ENCODE data around the gene LRBA.

The LRBA gene

DNA sequence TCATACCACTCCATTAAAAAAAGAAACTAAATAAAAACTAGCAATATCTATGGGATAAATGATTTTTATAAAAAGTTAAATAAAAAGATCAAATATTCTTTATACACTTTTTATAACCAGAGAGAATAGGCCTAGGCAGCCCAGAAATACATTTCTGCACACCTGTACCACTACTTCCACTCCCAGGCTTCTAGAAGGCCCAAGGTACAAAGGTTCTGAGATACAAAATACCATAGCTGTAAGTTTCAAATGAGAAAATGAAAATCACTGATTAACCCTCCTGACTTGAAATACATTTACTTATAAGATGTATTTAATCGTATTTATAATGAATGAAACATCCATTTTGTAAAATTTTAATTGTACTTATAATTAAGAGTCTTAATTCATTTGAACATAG is 659.7 kb downstream of the LRBA start:
- H3K4me1 Mint-ChIP-seq (ENCODE audit: low read depth) = no peaks in the 10 kb centered on the region
- no peaks in the 10 kb centered on the region for H3K27me3 Mint-ChIP-seq
- no peaks in the 10 kb centered on the region for H3K9me3 Mint-ChIP-seq (ENCODE audit: low read depth)
- no peak overlapping the region for H3K4me3 Mint-ChIP-seq
- H3K36me3 Mint-ChIP-seq = peaks cover 5% of the 10 kb centered on the region
- no peak overlapping the region for H3K27ac Mint-ChIP-seq

DNA sequence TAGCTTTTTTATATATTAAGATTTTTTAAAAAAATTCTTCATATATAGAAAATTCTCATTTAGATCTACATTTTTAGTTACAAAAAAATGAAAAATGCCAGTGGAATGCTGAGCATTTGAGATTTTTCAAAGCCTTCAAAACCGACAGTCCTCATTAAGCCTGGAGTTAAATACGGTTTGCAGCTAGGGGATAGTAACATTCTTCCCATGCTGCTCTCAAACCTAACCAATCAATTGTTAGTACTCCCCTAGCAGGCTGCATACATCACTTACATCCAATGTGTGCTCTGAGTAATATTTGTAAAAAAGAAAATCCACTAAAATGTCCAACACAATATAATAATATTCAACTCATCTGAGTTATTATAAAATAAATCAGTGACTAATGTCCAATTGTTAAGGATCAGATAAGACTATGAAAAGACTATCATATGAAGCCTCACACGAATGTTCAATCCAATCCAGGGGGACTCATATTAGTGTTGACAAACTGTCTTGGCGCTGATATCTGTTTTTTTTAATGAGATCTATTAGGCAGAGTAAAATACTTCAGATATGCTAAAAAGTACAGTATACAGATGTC is 660.8 kb downstream of the LRBA start:
- Mint-ChIP-seq H3K4me3 (no peak overlapping the region), H3K27ac (no peak overlapping the region), H3K4me1 (ENCODE audit: low read depth) (peaks cover 1% of the 10 kb centered on the region), H3K27me3 (no peaks in the 10 kb centered on the region), H3K9me3 (ENCODE audit: low read depth) (no peaks in the 10 kb centered on the region), H3K36me3 (peaks cover 7% of the 10 kb centered on the region)

DNA sequence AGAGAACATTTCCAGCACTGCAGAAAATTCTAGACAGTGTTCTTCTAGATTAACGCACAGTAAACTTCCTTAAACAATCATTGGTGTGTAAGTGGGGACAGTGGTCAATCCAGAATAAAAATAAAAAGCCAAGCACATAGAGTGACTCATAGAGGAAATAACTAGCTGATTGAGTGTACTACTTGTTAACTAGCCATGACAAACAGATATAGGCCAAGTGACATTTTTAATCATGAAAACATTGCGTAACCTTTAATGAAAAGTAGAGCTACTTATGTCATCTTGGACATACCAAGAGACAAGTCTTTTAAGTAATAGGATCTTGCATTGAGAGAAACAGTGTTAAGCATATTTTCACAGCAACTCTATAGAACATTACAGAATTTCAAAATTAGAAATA is 667.0 kb downstream of the LRBA start:
- Mint-ChIP-seq H3K9me3 (ENCODE audit: low read depth) (no peaks in the 10 kb centered on the region), H3K27me3 (no peaks in the 10 kb centered on the region), H3K4me3 (no peak overlapping the region), H3K4me1 (ENCODE audit: low read depth) (peaks cover 1% of the 10 kb centered on the region), H3K27ac (no peak overlapping the region), H3K36me3 (peaks cover 17% of the 10 kb centered on the region)

DNA sequence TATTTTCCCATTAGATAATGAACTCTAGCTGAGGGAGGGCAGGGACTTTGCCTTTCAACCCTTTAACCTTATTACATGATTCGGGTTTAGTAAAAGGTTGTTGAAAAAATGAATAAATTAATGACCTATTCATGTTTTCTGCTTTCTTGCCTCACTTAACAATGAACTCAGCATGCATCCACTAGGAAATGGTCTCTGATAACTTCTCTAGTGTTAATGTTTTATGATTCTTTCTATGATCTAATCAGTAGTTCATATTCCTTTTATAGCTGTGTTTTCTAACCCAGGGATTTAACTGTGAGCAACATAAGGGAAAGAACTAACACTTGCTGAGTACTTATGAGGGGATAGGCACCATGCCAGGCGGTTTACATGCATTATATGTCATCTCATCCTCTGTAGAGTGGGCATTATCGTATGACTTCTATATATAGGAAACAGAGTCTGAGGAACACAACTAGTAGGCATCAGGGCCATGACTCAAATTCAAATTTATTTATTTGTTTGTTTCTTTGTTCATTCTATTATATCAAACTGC is 669.8 kb downstream of the LRBA start:
- Mint-ChIP-seq H3K27ac (no peak overlapping the region), H3K36me3 (peaks cover 28% of the 10 kb centered on the region), H3K4me1 (ENCODE audit: low read depth) (peaks cover 1% of the 10 kb centered on the region), H3K27me3 (no peaks in the 10 kb centered on the region), H3K4me3 (no peak overlapping the region), H3K9me3 (ENCODE audit: low read depth) (no peaks in the 10 kb centered on the region)

DNA sequence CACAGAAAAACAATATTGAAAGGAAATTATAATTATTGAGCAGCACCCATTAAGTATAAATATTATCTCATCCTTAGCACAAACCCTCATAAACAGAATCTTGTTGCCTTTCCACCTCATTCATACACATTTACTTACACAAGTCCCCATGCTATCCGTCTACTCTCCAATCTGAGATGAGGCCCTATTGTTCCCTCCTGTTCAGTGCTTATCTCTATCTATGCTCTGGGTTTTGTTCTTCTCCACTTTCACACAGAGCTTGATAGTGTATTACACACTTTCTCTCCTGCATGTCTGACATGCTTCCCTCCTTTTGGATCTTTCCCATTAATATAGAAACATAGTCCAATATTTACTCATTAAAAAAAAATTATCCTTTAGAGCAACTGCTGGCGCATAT is 671.3 kb downstream of the LRBA start:
- H3K27ac Mint-ChIP-seq = no peak overlapping the region
- no peak overlapping the region for H3K4me3 Mint-ChIP-seq
- H3K27me3 Mint-ChIP-seq = no peaks in the 10 kb centered on the region

DNA sequence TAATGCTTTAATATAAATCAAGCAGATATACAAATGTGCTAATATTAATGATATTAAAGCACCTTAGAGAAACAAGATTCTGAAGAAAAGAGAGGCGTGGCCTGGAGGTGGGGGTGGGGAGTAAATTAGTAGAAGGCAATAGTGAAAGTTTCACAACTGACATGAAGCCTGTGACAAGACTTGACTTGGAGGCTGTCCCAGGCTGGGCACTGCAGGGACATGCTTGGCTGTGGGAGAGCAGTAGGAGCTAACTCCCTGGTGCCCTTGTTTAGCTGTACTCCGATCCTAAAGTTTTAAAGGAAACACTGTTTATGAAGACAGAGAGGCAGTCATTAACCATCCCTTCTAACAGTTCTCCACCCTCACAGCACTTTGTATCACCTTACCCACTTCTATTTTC is 672.1 kb downstream of the LRBA start:
- Mint-ChIP-seq H3K9me3 (ENCODE audit: low read depth) (no peaks in the 10 kb centered on the region), H3K27ac (no peak overlapping the region), H3K27me3 (no peaks in the 10 kb centered on the region), H3K4me1 (ENCODE audit: low read depth) (no peaks in the 10 kb centered on the region), H3K36me3 (peaks cover 29% of the 10 kb centered on the region), H3K4me3 (no peak overlapping the region)

More for the DNA sequence above, 671.3 kb downstream of the LRBA start:
- Mint-ChIP-seq H3K9me3 (ENCODE audit: low read depth) (no peaks in the 10 kb centered on the region), H3K4me1 (ENCODE audit: low read depth) (no peaks in the 10 kb centered on the region), H3K36me3 (peaks cover 27% of the 10 kb centered on the region)

DNA sequence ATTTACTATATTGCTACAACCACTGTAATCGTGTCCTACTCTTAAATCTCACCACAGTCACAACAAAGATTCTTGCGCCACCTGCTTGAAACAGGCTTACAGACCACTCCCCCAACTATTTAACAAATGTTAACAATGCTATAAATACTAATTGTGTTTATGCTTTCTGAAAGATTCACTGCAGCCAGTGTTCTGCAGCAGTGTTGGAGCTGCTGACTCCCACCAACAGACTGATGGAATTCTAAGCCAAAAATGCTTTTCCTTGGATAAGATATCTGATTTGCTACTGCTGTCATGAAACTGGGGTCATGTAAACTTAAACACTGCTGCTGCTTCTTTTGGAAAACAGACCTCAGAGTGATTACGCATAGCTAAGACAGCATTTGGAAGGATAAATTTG is 677.4 kb downstream of the LRBA start:
- Mint-ChIP-seq H3K36me3 (peaks cover 30% of the 10 kb centered on the region), H3K4me1 (ENCODE audit: low read depth) (no peaks in the 10 kb centered on the region), H3K9me3 (ENCODE audit: low read depth) (no peaks in the 10 kb centered on the region), H3K27ac (no peak overlapping the region), H3K4me3 (no peak overlapping the region), H3K27me3 (no peaks in the 10 kb centered on the region)

DNA sequence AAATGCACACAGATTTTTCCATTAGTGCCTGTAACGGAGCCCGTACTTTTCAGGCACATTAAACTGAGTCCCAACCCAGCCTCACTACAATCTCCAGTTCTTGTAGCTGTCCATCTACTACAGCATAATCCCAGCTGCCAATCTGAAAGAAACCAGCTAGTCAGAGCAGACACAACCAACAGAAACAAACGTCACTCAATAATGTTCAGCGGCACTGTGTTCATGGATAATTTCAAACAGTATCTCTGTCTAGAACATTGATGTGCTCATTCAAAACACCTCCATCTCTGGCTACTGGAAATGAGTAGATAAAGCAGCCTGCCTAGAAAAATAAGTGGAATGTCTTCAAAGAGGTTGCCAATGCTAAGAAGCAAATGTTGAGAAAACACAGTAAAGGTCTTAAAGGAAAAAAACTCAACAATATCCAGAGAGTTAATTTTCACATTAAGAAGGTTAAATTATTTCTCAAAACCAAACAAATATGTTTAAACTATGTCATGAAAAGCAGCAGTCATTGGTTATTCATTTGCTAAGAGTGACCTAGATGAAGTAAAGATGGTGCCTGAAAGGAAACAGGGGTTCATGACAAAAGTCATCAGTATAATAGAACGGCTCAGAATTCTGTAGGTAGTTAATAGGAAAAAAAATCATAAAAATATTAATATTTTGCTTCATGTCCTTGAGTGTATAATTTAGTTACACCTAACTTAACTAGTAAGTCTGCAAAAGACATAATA is 678.2 kb downstream of the LRBA start:
- no peaks in the 10 kb centered on the region for H3K27me3 Mint-ChIP-seq

DNA sequence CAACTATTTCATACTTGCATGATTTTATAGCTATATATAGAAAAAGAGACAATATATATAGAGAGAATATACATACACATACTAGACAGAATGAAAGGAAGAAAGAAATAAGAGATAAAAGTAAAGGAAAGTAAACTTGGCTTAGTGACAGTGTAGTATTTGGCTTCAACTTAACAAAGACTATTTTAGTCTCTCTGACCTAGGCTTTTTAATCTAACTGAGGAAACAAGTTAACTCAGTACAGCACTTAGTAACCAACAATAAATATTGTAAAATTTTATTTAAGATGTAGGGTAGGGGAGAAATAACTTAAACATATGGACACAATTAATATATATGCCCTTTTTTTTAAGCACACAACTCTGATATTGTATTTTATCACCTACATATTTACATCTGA is 682.1 kb downstream of the LRBA start:
- H3K4me1 Mint-ChIP-seq (ENCODE audit: low read depth) = no peaks in the 10 kb centered on the region
- H3K4me3 Mint-ChIP-seq = no peak overlapping the region
- H3K36me3 Mint-ChIP-seq = peaks cover 15% of the 10 kb centered on the region
- no peak overlapping the region for H3K27ac Mint-ChIP-seq
- no peaks in the 10 kb centered on the region for H3K9me3 Mint-ChIP-seq (ENCODE audit: low read depth)
- no peaks in the 10 kb centered on the region for H3K27me3 Mint-ChIP-seq

More for the DNA sequence above, 678.2 kb downstream of the LRBA start:
- peaks cover 27% of the 10 kb centered on the region for H3K36me3 Mint-ChIP-seq
- H3K9me3 Mint-ChIP-seq (ENCODE audit: low read depth) = no peaks in the 10 kb centered on the region
- no peaks in the 10 kb centered on the region for H3K4me1 Mint-ChIP-seq (ENCODE audit: low read depth)
- H3K4me3 Mint-ChIP-seq = no peak overlapping the region
- H3K27ac Mint-ChIP-seq = no peak overlapping the region

DNA sequence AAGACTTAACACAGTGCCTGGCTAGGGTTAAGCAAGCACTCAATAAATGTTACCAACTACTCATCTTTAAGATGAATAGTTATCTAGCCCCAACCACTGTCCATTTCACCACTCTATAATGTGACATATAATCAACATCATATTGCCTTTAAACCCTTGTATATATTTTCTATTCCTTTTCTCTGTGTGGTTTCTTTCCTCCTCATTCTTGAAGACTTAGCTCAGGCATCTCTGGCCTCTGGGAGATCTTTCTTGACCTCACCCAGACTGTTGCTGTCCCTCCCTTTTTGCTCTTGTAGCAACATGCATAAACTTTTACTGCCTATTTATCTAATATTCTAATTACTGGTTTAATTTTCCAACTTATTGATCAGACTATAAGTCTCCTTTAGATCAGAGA is 683.0 kb downstream of the LRBA start:
- Mint-ChIP-seq H3K27ac (no peak overlapping the region), H3K9me3 (ENCODE audit: low read depth) (no peaks in the 10 kb centered on the region), H3K4me3 (no peak overlapping the region), H3K36me3 (peaks cover 9% of the 10 kb centered on the region), H3K27me3 (no peaks in the 10 kb centered on the region), H3K4me1 (ENCODE audit: low read depth) (no peaks in the 10 kb centered on the region)

DNA sequence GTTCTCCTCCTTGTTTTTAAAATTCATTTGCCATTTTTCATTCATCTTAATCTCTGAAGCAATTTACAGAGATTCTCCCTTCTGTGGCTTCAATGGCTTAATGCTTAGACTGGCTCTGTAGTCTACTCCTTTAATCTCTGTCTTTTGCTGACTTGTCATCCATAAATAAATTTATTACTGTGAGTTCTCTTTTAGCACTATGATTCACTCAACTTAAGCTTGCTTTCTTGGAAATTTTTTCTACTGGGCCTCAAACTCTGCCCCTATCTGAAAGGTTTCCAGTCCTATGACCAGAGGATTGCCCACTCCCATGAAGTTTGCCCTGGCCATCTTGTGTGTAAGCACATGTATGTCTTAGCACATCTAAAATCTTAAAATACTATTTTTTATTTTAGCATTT is 685.7 kb downstream of the LRBA start:
- peaks cover under 1% of the 10 kb centered on the region for H3K4me1 Mint-ChIP-seq (ENCODE audit: low read depth)

DNA sequence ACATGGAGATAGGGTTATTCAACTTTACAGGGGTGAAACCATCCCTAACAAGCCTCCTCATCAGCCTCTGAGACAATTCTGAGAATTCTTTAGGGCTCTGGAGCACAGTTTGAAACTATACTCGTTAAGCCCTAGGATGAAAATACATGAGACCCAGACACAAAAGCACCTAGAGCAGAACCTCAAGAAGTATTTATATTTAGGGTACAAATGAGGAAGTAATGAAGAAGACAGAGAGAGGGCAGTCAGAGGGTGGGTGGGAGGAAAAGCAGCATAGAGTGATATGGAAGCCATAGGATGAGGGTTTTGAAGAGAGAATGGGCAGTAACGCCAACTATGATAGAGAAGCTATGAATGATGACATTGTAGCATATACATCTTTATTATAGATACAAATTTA is 686.6 kb downstream of the LRBA start:
- no peak overlapping the region for H3K27ac Mint-ChIP-seq
- H3K4me3 Mint-ChIP-seq = no peak overlapping the region
- H3K36me3 Mint-ChIP-seq = peaks cover 17% of the 10 kb centered on the region

More for the DNA sequence above, 685.7 kb downstream of the LRBA start:
- H3K4me3 Mint-ChIP-seq = no peak overlapping the region
- no peaks in the 10 kb centered on the region for H3K9me3 Mint-ChIP-seq (ENCODE audit: low read depth)
- no peak overlapping the region for H3K27ac Mint-ChIP-seq
- H3K27me3 Mint-ChIP-seq = no peaks in the 10 kb centered on the region
- peaks cover 13% of the 10 kb centered on the region for H3K36me3 Mint-ChIP-seq

DNA sequence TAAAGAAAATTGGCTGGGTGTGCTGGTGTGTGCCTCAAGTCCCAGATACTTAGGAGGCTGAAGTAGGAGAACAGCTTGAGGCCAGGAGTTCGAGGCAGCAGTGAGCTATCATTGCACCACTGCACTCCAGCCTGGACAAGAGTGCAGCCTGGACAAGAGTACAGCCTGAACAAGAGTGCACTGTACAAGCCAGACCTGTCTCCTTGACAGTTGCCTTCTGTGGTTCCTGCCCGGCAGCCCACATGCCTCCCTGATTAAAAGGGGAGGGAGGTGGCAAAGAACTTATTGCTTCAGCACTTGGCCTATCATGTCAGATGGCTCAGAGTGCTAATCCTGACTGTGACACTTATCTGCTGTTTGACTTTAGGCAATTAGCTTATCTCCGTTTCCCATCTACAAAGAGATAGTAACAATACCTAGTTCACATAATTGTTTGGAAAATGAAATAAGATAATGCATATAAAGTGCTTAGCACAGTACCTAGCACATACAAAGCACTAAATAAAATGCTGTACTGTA is 687.8 kb downstream of the LRBA start:
- no peaks in the 10 kb centered on the region for H3K27me3 Mint-ChIP-seq
- no peak overlapping the region for H3K4me3 Mint-ChIP-seq
- H3K36me3 Mint-ChIP-seq = peaks cover 19% of the 10 kb centered on the region
- no peak overlapping the region for H3K27ac Mint-ChIP-seq
- no peaks in the 10 kb centered on the region for H3K9me3 Mint-ChIP-seq (ENCODE audit: low read depth)
- H3K4me1 Mint-ChIP-seq (ENCODE audit: low read depth) = peaks cover 2% of the 10 kb centered on the region

More for the DNA sequence above, 686.6 kb downstream of the LRBA start:
- Mint-ChIP-seq H3K27me3 (no peaks in the 10 kb centered on the region), H3K9me3 (ENCODE audit: low read depth) (no peaks in the 10 kb centered on the region), H3K4me1 (ENCODE audit: low read depth) (peaks cover 2% of the 10 kb centered on the region)

DNA sequence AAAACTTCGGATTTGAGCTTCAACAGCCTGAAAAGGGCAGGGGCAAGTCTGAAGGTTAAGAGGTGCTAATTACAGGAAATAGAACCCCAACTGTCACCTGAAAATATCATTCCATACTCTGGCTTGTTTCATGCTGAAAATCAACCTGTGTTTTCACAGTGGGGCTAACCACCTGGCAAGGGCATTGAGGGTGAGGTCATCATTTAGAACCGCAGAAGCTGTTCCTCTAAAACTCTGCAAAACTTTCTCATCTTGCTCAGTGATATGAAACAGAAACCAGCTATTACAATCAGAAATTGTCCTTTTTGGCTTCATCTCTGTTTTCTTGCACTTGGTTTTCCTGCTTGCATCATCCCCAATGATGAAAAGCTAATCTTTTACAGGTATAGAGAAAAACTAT is 689.2 kb downstream of the LRBA start:
- H3K9me3 Mint-ChIP-seq (ENCODE audit: low read depth) = no peaks in the 10 kb centered on the region
- peaks cover 23% of the 10 kb centered on the region for H3K36me3 Mint-ChIP-seq
- peaks cover 2% of the 10 kb centered on the region for H3K4me1 Mint-ChIP-seq (ENCODE audit: low read depth)
- no peak overlapping the region for H3K4me3 Mint-ChIP-seq
- no peaks in the 10 kb centered on the region for H3K27me3 Mint-ChIP-seq
- H3K27ac Mint-ChIP-seq = no peak overlapping the region

DNA sequence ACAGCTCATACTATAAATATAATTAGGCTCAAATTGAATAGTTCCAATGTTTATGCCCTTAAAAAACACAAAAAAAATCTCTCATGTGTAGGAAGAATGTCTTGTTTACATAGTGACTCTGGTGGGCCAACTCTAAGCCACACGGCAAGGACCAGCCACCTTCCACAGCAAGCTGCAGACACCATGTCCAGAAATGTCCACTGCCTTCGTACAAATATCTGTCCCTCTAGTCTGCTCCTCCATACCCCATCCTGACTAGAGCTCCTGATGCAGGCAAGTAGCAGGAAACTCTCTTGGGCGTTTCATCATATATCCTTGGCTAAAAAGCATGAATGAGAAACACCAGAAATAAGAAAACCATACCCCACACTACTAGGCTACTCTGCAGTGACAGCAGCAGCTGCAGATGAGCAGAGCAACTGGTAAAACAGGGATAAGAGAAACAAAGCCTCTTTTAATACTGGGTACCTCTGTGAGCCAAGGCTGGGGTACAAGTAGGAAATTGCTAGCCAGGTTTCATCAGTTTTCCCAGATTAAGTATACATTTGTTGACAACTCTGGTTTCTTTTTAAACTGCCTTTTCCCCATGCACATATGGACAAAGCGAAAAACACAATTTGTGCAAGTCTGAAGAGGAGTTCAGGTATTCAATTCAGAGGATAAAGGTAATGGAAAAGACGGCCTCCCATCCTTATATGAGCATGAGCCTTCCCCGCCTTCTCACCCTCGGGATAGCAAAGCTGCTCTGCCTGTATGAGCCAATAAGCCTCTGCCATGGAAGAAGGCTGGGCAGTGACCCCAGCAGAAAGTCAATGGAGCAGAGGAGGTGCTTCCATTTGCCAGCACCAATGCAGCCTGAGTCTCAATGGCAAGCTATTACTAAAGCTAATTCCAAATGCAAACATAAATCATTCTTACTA is 691.4 kb downstream of the LRBA start:
- no peak overlapping the region for H3K27ac Mint-ChIP-seq
- no peaks in the 10 kb centered on the region for H3K27me3 Mint-ChIP-seq
- no peak overlapping the region for H3K4me3 Mint-ChIP-seq
- H3K4me1 Mint-ChIP-seq (ENCODE audit: low read depth) = peaks cover 2% of the 10 kb centered on the region
- peaks cover 28% of the 10 kb centered on the region for H3K36me3 Mint-ChIP-seq
- H3K9me3 Mint-ChIP-seq (ENCODE audit: low read depth) = no peaks in the 10 kb centered on the region

All from activated naive CD8-positive, alpha-beta T cell (primary cell).